ENCODE results near the gene FNBP1. TPM values are rescaled to one million over a fixed set of nuclear protein-coding genes. Genes with fewer than 3 reads are reported as not detected.

The FNBP1 gene
- total and polyA plus RNA-seq, 2 donors (not counting 1 experiment from before 2014, with no cell fraction given): 20.8 to 44.3 TPM

DNA sequence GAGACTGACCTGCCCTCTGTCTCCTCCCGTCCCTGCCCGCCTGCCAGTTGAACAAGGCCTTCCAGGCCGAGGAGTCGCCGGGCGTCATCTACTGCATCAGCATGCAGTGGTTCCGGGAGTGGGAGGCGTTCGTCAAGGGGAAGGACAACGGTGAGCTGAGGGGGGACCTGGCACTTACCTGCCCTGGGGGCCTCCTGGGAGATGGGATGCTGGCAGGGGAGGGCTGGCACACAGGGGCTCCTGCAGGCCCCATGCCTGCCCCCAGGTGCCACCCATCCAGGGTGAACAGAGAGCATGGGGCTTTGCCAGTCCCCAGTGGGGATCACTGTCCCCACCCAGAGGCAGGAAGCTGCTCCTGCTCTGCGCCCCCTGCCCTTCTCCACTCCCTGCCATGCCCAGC is 164.7 kb downstream of the FNBP1 start:
- H3K27ac ChIP-seq (ENCODE audit: insufficient read depth, low read length): no peak overlapping the region
- H3K36me3 ChIP-seq (ENCODE audit: control insufficient read depth, insufficient read depth, low read length): peaks cover 11% of the 10 kb centered on the region

DNA sequence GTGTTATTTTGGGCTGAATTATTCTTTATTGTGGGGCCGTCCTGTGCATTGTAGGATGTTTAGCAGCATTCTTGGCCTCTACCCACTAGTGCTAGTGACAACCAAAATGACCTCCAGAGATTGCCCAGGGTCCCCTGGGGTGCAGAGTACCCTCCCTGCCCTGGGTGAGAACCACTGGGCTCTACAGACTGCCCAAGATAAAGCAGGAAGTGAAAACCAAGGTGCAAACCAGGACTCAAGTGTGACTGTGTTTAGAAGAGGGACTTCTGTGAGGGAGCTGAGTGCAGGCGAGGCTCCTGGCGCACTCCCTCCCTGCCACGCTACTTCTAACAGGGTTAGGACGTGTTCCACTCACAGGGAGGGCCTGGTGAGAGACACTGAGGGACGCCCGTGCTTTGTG is 166.2 kb downstream of the FNBP1 start:
- Histone ChIP-seq H3K9me3 (ENCODE audit: control insufficient read depth, insufficient read depth, low read depth, low read length) (no peaks in the 10 kb centered on the region), H3K27ac (ENCODE audit: insufficient read depth, low read length) (no peak overlapping the region), H3K4me1 (ENCODE audit: control insufficient read depth, extremely low read depth, insufficient read depth, low read length) (no peaks in the 10 kb centered on the region), H3K4me3 (replicated peaks in 1 of 4; ENCODE audit: control extremely low read depth in 1 of 4, insufficient read depth in 1 of 4, low read depth in 3 of 4, low read length in 4 of 4) (no peak overlapping the region), H3K4me2 (ENCODE audit: extremely low read depth, insufficient read depth, low read length) (no peak overlapping the region), H3K27me3 (ENCODE audit: control insufficient read depth, insufficient read depth, low read length) (no peaks in the 10 kb centered on the region), H3K79me2 (ENCODE audit: control insufficient read depth, insufficient read depth, low read length) (no peaks in the 10 kb centered on the region), H4K20me1 (ENCODE audit: control insufficient read depth, extremely low read depth, insufficient read depth, low read length) (no peaks in the 10 kb centered on the region), H3K9ac (ENCODE audit: insufficient read depth, low read length) (no peak overlapping the region), H3K36me3 (ENCODE audit: control insufficient read depth, insufficient read depth, low read length) (peaks cover 11% of the 10 kb centered on the region), H2AFZ (ENCODE audit: low read length) (no peak overlapping the region)
- DNase-seq (ENCODE audit: low read depth in 2 of 2): no peak
- TF ChIP-seq EZH2 (IDR thresholded peaks at IDR 0.05; ENCODE audit: low read length, missing control alignments): no peak
- TF ChIP-seq, protein P1, sequence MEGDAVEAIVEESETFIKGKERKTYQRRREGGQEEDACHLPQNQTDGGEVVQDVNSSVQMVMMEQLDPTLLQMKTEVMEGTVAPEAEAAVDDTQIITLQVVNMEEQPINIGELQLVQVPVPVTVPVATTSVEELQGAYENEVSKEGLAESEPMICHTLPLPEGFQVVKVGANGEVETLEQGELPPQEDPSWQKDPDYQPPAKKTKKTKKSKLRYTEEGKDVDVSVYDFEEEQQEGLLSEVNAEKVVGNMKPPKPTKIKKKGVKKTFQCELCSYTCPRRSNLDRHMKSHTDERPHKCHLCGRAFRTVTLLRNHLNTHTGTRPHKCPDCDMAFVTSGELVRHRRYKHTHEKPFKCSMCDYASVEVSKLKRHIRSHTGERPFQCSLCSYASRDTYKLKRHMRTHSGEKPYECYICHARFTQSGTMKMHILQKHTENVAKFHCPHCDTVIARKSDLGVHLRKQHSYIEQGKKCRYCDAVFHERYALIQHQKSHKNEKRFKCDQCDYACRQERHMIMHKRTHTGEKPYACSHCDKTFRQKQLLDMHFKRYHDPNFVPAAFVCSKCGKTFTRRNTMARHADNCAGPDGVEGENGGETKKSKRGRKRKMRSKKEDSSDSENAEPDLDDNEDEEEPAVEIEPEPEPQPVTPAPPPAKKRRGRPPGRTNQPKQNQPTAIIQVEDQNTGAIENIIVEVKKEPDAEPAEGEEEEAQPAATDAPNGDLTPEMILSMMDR (conservative IDR thresholded peaks at IDR 0.05 in 1 of 2, IDR thresholded peaks at IDR 0.05 in 1 of 2; ENCODE audit: low read depth in 1 of 2, low read length in 2 of 2): no peak

More for the DNA sequence above, 164.7 kb downstream of the FNBP1 start:
- Histone ChIP-seq H3K4me3 (replicated peaks in 1 of 4; ENCODE audit: control extremely low read depth in 1 of 4, insufficient read depth in 1 of 4, low read depth in 3 of 4, low read length in 4 of 4) (no peak overlapping the region), H2AFZ (ENCODE audit: low read length) (no peak overlapping the region), H3K4me2 (ENCODE audit: extremely low read depth, insufficient read depth, low read length) (no peak overlapping the region), H4K20me1 (ENCODE audit: control insufficient read depth, extremely low read depth, insufficient read depth, low read length) (no peaks in the 10 kb centered on the region), H3K9ac (ENCODE audit: insufficient read depth, low read length) (no peak overlapping the region), H3K4me1 (ENCODE audit: control insufficient read depth, extremely low read depth, insufficient read depth, low read length) (no peaks in the 10 kb centered on the region), H3K9me3 (ENCODE audit: control insufficient read depth, insufficient read depth, low read depth, low read length) (no peaks in the 10 kb centered on the region), H3K27me3 (ENCODE audit: control insufficient read depth, insufficient read depth, low read length) (no peaks in the 10 kb centered on the region), H3K79me2 (ENCODE audit: control insufficient read depth, insufficient read depth, low read length) (no peaks in the 10 kb centered on the region)
- DNase-seq (ENCODE audit: low read depth in 2 of 2): no peak
- TF ChIP-seq, protein P1 (conservative IDR thresholded peaks at IDR 0.05 in 1 of 2, IDR thresholded peaks at IDR 0.05 in 1 of 2; ENCODE audit: low read depth in 1 of 2, low read length in 2 of 2): no peak
- TF ChIP-seq EZH2 (IDR thresholded peaks at IDR 0.05; ENCODE audit: low read length, missing control alignments): no peak

DNA sequence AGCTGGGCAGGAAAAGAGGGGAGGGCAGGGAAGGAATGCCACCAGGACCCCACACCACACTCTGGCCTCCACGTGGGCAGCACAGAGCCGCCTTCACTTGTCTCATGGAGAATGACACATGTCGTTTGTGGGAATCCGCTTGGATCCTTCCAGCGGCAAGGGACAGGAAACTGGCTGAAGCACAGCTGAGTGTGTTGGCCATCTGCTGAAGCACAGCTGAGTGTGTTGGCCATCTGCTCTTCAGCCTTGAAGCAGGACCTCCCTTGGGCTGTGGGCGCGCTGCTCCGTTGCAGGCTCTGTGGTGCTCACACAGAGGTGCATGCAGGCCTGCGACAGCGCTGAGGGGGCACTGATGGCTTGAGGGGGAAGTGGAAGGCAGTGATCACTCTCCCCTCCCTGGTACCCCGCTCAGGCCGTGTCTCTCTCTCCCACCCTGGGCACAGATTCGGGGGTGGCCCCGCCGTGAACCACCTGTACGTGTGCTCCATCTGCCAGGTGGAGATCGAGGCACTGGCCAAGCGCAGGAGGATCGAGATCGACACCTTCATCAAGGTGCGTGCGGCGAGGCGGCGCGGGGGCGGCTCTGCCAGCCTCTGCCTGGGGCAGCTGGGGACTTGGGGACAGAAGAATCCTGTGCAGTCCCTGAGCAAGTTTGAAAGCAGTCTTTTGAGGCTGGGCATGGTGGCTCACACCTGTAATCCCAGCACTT is 167.1 kb downstream of the FNBP1 start:
- DNase-seq (ENCODE audit: low read depth in 2 of 2): no peak
- TF ChIP-seq, protein P1 (conservative IDR thresholded peaks at IDR 0.05 in 1 of 2, IDR thresholded peaks at IDR 0.05 in 1 of 2; ENCODE audit: low read depth in 1 of 2, low read length in 2 of 2): no peak
- TF ChIP-seq EZH2 (IDR thresholded peaks at IDR 0.05; ENCODE audit: low read length, missing control alignments): no peak
- Histone ChIP-seq H3K4me1 (ENCODE audit: control insufficient read depth, extremely low read depth, insufficient read depth, low read length) (no peaks in the 10 kb centered on the region), H3K36me3 (ENCODE audit: control insufficient read depth, insufficient read depth, low read length) (peaks cover 11% of the 10 kb centered on the region), H3K27me3 (ENCODE audit: control insufficient read depth, insufficient read depth, low read length) (no peaks in the 10 kb centered on the region), H3K79me2 (ENCODE audit: control insufficient read depth, insufficient read depth, low read length) (no peaks in the 10 kb centered on the region), H3K9ac (ENCODE audit: insufficient read depth, low read length) (no peak overlapping the region), H3K27ac (ENCODE audit: insufficient read depth, low read length) (no peak overlapping the region), H2AFZ (ENCODE audit: low read length) (no peak overlapping the region), H4K20me1 (ENCODE audit: control insufficient read depth, extremely low read depth, insufficient read depth, low read length) (no peaks in the 10 kb centered on the region), H3K4me3 (replicated peaks in 1 of 4; ENCODE audit: control extremely low read depth in 1 of 4, insufficient read depth in 1 of 4, low read depth in 3 of 4, low read length in 4 of 4) (no peak overlapping the region), H3K4me2 (ENCODE audit: extremely low read depth, insufficient read depth, low read length) (no peak overlapping the region), H3K9me3 (ENCODE audit: control insufficient read depth, insufficient read depth, low read depth, low read length) (no peaks in the 10 kb centered on the region)

Data from fibroblast of lung (primary cell).